GM21576 (cell line): Measurements from ENCODE around the gene CDK18.
"Not testable (repeated sequence)": the region's sequence is repeated elsewhere in the genome, so short reads cannot be mapped to it uniquely, and the experiment has no call there.

ENCODE experiments used
- ATAC-seq: cut with Tn5 transposase; IDR thresholded peaks from one replicate; pipeline ENCODE4 v1.9.1; 2021; ENCODE audit warnings: mild to moderate bottlenecking, moderate library complexity; ENCODE audit not compliant: unreplicated experiment

The CDK18 gene

DNA sequence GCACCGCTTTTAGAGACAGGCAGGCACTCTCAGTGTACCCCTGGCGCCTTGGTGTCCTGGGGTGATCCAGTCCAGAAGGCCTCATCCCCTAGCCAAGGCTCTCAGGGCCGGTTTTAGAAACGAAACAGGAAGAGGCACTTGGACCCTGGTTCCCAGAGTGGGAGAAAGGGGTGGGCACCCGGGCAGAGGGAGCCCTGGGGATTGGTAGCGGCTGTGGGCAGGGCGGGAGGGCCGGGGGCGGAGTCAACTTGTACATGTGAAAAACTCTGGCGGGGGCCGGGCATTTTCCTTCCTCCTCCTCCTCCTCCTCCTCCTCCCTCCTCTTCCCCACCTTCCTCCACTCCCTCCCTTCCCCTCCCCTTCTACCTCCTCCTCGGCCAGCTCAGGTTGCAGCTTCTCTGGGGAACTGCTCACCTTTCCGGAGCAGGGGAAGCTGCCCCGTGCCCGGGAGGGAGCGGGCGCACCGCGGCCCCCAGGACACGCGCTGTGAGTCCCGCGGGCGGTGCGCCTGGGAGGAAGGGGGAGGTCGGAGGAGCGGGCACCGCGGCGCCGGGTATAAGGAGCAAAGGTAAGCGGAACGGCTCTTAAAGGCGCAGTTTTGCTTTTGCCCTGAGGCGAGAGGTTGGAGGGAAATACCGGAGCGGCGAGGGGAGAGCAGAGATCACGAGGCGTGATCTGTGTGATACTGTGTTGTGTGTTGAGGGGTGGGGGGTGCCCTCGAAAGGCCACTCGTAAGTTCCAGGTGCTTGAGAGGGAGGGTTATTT lies at the start of gene CDK18:
CDK18 (plus strand) TSS at position 359 of the 765 bp plus-strand sequence. CDS start 18,499 bp downstream, outside the sequence.
- no peak for ATAC-seq

DNA sequence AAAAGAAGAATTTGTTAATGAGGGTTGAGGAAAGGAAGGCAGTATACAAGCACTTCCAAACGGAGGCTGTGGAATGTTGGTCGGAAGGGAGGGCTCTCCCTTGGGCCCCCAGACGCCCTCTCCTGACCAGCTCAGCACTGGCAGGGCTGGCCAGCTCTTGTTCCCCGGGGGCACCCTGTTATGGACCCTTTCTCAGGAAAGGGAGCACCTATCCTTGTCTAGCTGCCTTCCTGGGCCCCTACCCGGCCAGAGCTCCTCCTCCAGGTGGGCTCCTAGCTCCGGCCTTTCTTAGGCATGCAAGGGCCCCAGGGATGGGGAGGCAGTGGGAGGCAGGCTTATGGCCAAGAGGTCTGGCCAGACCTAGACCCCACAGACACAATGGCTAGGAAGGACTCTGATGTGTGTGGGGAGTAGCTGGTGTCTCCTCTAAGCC lies 49.5 kb upstream of the CDK18 start:
- no peak for ATAC-seq

DNA sequence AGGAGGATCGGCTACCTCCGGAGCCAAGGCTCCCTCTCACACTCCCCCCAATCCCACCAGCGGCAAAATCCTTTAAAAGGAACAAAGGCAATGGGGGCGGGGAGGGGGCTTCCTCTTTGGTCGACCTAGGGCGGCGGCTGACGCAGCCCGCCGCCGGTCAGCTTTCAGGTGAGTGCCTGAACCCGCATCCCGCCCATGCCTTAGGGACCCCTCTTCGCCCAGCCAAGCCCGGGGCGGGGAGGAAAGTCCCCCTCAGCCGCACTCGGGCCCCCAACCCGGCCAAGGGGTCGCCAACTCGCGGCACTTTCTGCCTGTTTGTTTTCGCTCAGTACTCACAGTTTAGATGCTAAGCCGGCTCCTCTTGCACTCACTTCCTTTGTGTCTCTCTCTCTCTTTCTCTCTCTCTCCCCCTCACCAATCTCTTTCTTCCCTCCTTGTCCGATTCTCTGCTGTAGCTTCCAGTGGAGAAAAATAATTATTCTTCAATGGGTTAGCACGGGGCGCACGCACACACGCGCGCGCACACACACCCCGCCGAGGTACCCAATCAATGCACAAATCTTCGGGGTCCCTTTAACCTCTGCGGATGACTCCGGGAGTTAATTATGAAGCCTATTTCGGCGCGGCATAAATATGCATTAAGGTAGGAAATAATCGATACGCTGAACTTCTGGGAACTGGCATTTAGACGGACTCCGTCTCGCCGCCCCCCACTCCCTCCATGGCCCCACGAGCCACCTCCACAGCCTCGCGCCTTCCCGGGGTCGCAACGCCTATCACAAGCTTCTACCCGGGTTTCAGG lies 48.7 kb upstream of the CDK18 start, which contains the start of gene BLACAT1:
BLACAT1 (minus strand) TSS at position 465 of the 802 bp plus-strand sequence.
- no peak for ATAC-seq

DNA sequence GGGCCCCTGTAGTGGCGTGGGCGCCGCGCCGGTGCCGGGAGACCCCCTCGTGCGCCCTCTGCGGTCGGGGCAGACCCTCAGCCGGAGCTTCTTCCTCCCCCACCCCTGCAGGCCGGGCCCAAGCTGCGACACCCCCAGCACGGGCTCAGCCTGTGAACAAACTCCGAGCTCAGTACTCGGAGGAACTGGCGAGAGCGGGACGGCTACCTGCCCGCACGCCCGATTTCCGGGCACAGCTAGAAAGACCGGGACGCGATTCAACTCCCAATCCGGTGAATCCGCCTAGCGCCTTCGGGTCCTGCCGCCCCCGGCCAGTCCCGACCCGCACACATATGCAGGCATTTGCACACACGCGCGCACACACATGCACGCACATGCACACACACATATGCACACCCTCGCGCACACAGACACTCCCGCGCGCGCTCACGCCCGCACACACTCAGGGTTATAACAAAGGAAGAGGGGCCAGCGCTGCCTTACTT lies 48.0 kb upstream of the CDK18 start:
- ATAC-seq: no peak

DNA sequence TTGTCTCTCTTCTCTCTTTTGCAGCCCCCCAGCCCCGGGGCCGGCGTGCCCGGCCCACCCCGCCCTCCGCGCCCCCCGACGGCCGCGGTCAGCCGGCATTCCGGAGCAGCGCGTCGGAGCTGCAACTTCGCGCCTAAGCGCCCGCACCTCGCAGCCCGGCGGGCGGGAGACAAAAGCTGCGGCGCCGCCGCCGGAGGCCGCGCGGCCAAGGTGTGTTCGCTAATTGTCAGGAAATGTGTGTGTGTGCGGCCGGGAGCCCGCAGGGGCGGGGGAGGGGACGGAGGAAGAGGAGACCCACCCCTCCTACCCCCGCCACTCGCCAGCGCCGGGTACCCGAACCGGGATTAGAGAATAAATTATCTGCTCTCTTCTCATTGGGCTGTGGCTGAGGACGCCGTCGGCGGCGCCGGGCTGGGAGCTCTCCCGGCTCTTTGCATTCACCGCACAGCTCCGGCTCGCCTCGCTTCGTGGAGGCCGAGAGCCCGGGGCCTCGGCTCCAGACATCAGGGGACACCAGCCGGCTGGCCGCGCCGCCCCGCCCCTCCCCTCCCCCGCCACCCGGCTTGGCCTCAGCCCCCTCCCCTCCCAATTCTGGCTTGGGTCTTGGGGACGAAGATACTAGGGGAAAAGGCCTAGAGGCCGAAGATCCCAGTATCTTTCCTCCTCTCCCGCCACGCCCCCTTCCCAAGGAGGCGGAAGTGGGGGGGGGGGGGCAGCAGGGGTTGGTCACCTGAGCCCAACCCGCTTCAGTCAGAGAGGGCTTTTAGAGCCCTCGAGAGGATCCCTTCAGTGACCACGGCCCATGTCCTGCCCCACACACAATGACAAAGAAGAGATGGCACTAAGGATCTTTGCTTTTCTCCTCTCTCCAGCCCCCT lies 47.4 kb upstream of the CDK18 start:
- ATAC-seq: no peak

- ATAC-seq: no peak
Measured at GRCh38 chr1:205458777-205459566, 45.5 kb upstream of the CDK18 start.

DNA sequence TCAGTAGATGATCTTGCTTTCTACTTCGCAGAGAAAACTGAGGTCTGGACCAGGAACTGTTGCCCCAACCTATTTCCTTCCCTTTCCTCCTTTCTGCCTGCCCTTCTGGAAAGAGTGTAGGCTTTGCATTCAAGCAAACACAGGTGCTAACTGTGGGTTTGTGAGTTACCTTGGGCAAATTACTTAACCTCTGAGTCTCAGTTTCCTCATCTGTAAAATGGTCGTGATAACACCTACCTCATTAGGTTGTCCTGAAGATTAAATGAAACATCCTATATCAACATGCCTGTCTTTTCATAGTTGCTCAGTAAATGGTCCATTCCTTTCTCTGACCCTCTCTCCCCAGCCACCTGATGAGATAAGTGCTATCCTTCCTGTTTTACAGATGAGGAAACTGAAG lies 39.1 kb upstream of the CDK18 start:
- no peak for ATAC-seq

DNA sequence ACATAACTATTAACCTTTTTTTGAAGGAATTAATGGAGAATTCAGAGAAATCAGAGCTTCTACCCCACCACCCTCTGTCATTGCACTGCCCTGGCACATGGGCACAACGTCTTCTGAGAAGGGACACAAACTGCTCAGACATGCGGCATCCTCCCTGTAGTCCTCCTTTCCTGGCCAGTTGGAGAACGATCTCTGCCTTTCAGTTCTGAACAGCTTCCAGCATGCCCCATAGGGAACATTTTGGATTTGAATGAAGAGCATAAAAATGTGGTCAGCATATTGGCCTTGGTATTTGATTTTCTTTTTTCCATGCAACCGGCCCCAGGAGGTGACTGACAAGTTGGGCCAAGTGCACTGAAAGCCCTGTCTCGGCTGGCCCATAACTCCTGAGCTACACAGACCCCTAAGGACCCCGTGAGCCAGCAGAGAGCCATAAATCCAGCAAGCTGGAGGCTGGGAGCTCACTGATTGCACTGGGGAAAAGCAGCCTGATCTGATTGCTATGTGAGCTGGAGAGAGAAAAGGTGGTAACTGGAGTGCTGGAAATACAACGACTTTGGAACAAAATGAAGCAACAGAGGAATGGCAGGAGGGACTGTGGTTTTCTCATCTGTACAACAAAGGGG lies 37.8 kb upstream of the CDK18 start:
- no peak for ATAC-seq

- no peak for ATAC-seq
Measured at GRCh38 chr1:205470131-205470530, 34.3 kb upstream of the CDK18 start.

GRCh38 chr1:205472737-205473441 lies 31.6 kb upstream of the CDK18 start:
- ATAC-seq: no peak

DNA sequence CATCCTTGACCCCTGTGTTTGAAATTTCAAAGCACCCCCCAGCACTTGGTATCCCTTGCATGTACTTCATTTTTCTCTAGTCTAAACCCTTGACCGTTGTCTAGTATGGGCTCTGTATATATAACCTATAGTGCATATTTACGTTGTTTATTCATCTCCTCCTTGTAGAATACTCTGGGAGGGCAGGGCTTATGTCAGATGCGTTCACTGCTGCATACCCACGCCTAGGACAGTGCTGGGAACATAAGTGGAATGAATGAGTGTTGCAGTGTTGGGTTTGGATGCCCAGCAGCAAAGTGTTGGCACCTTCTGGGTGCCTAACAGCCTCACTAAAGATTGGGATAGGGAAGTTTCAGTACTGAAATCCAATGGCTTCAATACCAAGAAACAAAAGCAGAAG lies 31.0 kb upstream of the CDK18 start:
- no peak for ATAC-seq

DNA sequence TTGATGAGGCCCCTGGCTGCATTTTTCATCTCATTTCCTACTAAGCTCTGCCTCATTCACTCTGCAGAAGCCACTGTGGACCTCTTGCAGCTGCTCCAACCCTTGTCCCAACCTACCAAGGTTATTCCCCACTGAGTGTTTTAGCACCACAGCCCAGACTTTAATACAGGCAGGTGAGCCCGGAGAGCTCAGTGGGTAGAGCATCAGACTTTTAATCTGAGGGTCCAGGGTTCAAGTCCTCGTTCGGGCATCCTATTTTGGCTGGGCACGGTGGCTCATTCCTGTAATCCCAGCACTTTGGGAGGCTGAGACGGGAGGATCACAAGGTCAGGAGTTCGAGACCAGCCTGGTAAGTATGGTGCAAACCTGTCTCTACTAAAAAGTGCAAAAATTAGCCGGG lies 30.5 kb upstream of the CDK18 start:
- ATAC-seq: no peak

GRCh38 chr1:205474571-205474970 lies 29.9 kb upstream of the CDK18 start:
- ATAC-seq: no peak

DNA sequence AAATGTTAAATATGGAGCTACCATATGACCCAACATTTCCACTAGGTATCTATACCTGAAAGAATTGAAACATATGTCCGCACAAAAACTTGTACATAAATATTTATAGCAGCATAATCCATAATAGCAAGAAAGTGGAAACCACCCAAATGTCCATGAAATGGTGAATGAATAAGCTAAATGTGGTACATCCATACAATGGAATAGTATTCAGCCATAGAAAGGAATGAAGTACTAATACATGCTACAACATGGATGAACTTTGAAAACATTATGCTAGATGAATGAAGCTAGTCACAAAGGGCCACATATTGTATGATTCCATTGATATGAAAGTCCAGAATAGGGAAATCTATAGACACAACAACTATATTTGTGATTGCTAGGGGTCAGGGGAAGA lies 28.6 kb upstream of the CDK18 start:
- ATAC-seq: no peak

DNA sequence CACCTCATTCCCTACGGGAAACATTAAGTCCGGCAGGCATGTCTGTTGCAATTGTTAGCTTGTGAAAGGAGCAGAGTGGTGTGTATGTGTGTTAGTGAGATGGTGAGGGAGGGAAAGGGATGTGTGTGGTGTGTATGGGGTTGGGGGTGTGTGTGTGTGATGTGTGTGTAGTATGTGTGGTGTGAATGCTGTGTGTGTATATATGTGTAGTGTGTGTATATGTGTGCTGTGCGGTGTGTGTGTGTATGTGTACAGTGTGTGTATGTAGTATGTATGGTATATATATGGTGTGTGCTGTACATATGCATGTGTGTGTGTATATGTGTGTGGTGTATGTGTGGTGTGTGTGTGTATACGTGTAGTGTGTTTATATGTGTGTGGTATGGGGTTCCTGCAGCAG lies 27.8 kb upstream of the CDK18 start:
- no peak for ATAC-seq

DNA sequence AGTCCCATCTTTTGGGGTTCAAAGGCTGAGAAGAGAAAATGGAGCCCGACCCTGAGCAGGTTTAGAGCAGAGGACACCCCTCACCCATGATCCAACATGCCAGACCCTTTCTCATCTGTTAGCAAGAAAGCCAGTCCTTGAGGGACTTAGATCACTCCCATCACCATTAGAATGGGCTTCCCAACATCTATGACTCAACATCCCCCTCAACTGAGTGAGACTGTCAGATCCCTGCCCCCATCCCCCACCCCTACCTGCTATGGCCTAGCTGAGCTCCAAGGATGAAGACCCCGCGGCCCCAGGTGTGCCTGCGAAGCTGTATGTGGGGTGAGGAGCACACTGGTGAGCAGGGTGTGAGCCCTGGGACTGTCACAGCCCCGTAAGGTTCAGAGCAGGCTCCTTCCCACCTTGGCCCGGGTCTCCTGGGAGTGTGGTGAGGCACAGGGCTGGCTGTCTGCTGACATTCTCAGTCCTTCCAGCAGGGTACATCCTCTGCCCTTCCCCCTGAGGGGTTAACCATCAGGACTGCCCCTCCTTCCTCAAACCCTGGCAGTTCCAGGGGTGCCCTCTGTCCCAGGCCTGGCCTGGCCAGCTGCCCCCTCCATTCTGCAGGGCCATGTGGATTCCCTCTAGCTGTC lies 27.2 kb upstream of the CDK18 start:
- ATAC-seq: no peak

DNA sequence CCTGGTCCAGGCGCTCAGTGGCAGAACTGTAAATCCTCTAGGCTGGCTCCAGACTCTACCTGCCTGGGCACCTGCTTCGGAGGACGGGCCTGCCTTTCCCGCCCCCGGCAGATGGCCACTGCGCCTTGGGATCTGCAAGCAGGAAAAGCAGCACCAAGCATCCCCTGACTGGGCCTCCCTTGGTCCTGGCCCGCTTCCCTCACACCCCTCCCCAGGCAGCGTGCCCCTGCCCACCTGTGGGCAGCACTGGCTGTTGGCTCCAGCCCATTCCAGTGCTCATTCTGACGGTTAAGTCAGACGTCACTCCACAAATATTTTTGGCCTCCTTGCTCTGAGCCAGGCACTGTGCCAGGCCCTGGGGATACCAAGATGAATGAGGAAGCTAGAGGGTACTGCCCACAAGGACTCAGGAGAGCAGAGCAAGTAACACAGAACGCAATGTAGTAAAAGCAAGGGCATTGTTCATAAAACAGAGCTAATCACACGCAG lies 26.7 kb upstream of the CDK18 start:
- ATAC-seq: no peak

DNA sequence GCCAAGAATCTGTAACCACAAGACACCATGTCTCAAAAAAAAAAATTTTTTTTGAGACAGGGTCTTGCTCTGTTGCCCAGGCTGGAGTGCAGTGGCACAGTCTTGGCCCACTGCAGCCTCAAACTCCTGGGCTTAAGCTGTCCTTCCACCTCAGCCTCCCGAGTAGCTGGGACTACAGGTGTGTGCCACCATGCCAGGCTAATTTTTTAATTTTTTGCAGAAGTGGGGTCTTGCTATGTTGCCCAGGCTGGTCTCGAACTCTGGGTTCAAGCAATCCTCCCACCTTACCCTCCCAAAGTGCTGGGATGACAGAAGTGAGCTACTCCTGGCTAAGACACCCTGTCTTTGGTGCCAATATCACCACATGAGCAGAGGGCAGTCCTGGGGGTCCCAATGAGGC lies 25.5 kb upstream of the CDK18 start:
- ATAC-seq: not testable (repeated sequence)
